Ishikawa (cell line): ENCODE results near the gene MRM2.
A peak's percentile ranks its signal among the peaks of the same experiment; 100 is the strongest.

Source experiments
- CEBPB ChIP-seq: IDR thresholded peaks from 2 replicates; pipeline ENCODE4 v1.6.1; 2012
- CREB1 ChIP-seq: IDR thresholded peaks from 2 replicates; pipeline ENCODE4 v1.6.1; 2012; ENCODE audit warnings: low read depth
- EGR1 ChIP-seq: IDR thresholded peaks from 2 replicates; pipeline ENCODE4 v1.6.1; 2012
- EP300 ChIP-seq: IDR thresholded peaks from 2 replicates; pipeline ENCODE4 v1.6.1; 2012; ENCODE audit warnings: borderline replicate concordance
- FOXM1 ChIP-seq: IDR thresholded peaks from 2 replicates; pipeline ENCODE4 v1.6.1; 2012; ENCODE audit warnings: low read depth, borderline replicate concordance
- MAX ChIP-seq: IDR thresholded peaks from 2 replicates; pipeline ENCODE4 v1.6.1; 2012
- NFIC ChIP-seq: IDR thresholded peaks from 2 replicates; pipeline ENCODE4 v1.6.1; 2012
- RAD21 ChIP-seq: IDR thresholded peaks from 2 replicates; pipeline ENCODE4 v1.6.1; 2012; ENCODE audit warnings: low read depth
- REST ChIP-seq: IDR thresholded peaks from 2 replicates; pipeline ENCODE4 v1.6.1; 2012; ENCODE audit warnings: low read depth, mild to moderate bottlenecking
- TAF1 ChIP-seq: IDR thresholded peaks from 2 replicates; pipeline ENCODE4 v1.6.1; 2012; ENCODE audit warnings: low read depth, mild to moderate bottlenecking
- TCF12 ChIP-seq: IDR thresholded peaks from 2 replicates; pipeline ENCODE4 v1.6.1; 2012; ENCODE audit warnings: low read depth
- TEAD4 ChIP-seq: IDR thresholded peaks from 2 replicates; pipeline ENCODE4 v1.6.1; 2012
- USF1 ChIP-seq: IDR thresholded peaks from 2 replicates; pipeline ENCODE4 v1.6.1; 2012
- YY1 ChIP-seq: IDR thresholded peaks from 2 replicates; pipeline ENCODE4 v1.6.1; 2012; ENCODE audit warnings: low read depth
- ZBTB7A ChIP-seq: IDR thresholded peaks from 2 replicates; pipeline ENCODE4 v1.6.1; 2012; ENCODE audit warnings: low read depth

MRM2 gene

GRCh38 chr7:2227699-2228098, 14.3 kb downstream of the MRM2 start:
- TF ChIP-seq FOXM1 (no peak), TAF1 (no peak), EP300 (no peak), YY1 (no peak), MAX (no peak), ZBTB7A (no peak), TCF12 (no peak), TEAD4 (no peak), CEBPB (no peak), NFIC (no peak), USF1 (no peak), EGR1 (no peak), REST (no peak), CREB1 (no peak), RAD21 (no peak)

- TF ChIP-seq EP300 (no peak), EGR1 (no peak), NFIC (no peak), CREB1 (no peak), CEBPB (no peak), USF1 (no peak), TCF12 (no peak), TEAD4 (no peak)
Measured at GRCh38 chr7:2225830-2226229, 16.2 kb downstream of the MRM2 start.

- TF ChIP-seq MAX (peak; percentile 39; the same call in 1 of the 2 replicates), ZBTB7A (peak; percentile 73), YY1 (no peak), REST (no peak), CREB1 (no peak)
Measured at GRCh38 chr7:2225336-2225735, 16.7 kb downstream of the MRM2 start.

- TF ChIP-seq TAF1 (no peak), CEBPB (peak; percentile 29; the same call in 1 of the 2 replicates), MAX (peak; percentile 68), EP300 (peak; percentile 89), CREB1 (no peak), RAD21 (peak; percentile 8; the same call in 1 of the 2 replicates), YY1 (peak; percentile 63; the same call in 1 of the 2 replicates), FOXM1 (0 out of 2 replicates have a peak, but pooled peaks have one; percentile 59), USF1 (no peak), TCF12 (peak; percentile 92), ZBTB7A (no peak; the same call in 1 of the 2 replicates), EGR1 (no peak), TEAD4 (peak; percentile 97), REST (no peak), NFIC (peak; percentile 98)
Measured at GRCh38 chr7:2224934-2225333, 17.1 kb downstream of the MRM2 start.
